CD4-positive, alpha-beta T cell (primary cell): ENCODE measurements around the gene ALKBH3. TPM values are rescaled to one million over a fixed set of nuclear protein-coding genes. Genes with fewer than 3 reads are reported as not detected.

Experiments
- ATAC-seq: fragments of 200-7000 bp; cut with Tn5 transposase; one replicate; pipeline ENCODE4 v1.10.0; 2022; ENCODE audit warnings: mild to moderate bottlenecking; ENCODE audit not compliant: poor library complexity
- CTCF ChIA-PET: fragments of 350-600 bp; sonication (Branson Sonifier 250); formaldehyde crosslinking; loops from one replicate; lab custom pipeline; 2021; ENCODE audit warnings: antibody characterized with exemption, inconsistent platforms; lab: Charles Lee
- POLR2A ChIA-PET: fragments of 350-600 bp; sonication (Branson Sonifier 250); formaldehyde crosslinking; loops from one replicate; lab custom pipeline; 2021; ENCODE audit warnings: antibody characterized with exemption, inconsistent platforms; lab: Charles Lee
- DNase-seq, 14 experiments: peaks; one replicate each; pipeline ENCODE4 v3.0.0-alpha.2; 2013 to 2020; ENCODE audit warnings: mixed read lengths in 2 of 14
- H3K27ac ChIP-seq, 2 donors: one replicate each; pipeline versions ENCODE4 v1.5.1 to v1.7.0; 2013; ENCODE audit warnings: low read length in 2 of 2, low read depth in 1 of 2, mild to moderate bottlenecking in 1 of 2
- H3K27me3 ChIP-seq, 2 experiments: 1 replicate in 1 of 2; 2 replicates in 1 of 2; pipeline versions ENCODE4 v1.6.1 to v1.7.0; 2013; ENCODE audit warnings: low read length in 2 of 2, control low read depth in 1 of 2, mild to moderate bottlenecking in 1 of 2, moderate library complexity in 1 of 2; ENCODE audit not compliant: insufficient read depth in 2 of 2, control insufficient read depth in 1 of 2
- H3K36me3 ChIP-seq: one replicate; pipeline ENCODE4 v1.6.1; 2013; ENCODE audit warnings: low read length, control low read depth; ENCODE audit not compliant: insufficient read depth
- H3K4me1 ChIP-seq: one replicate; pipeline ENCODE4 v1.6.1; 2013; ENCODE audit warnings: low read length, control low read depth; ENCODE audit not compliant: insufficient read depth
- H3K4me3 ChIP-seq: one replicate; pipeline ENCODE4 v1.5.1; 2013; ENCODE audit warnings: mild to moderate bottlenecking, low read length, moderate library complexity
- H3K9me3 ChIP-seq, 2 experiments: 1 replicate in 1 of 2; 2 replicates in 1 of 2; pipeline versions ENCODE4 v1.6.1 to v1.7.0; 2013; ENCODE audit warnings: low read length in 2 of 2, mild to moderate bottlenecking in 2 of 2, control low read depth in 1 of 2, moderate library complexity in 1 of 2; ENCODE audit not compliant: control insufficient read depth in 1 of 2, insufficient read depth in 1 of 2
- H3K27ac Mint-ChIP-seq: one replicate; pipeline ENCODE4 v1.8.0; 2020; ENCODE audit warnings: mixed read lengths
- H3K27me3 Mint-ChIP-seq: one replicate; pipeline ENCODE4 v1.8.0; 2021; ENCODE audit warnings: mixed read lengths
- H3K36me3 Mint-ChIP-seq: one replicate; pipeline ENCODE4 v1.8.0; 2021; ENCODE audit warnings: low read depth, mixed read lengths
- H3K4me1 Mint-ChIP-seq: one replicate; pipeline ENCODE4 v1.8.0; 2021; ENCODE audit warnings: low read depth, mixed read lengths
- H3K4me3 Mint-ChIP-seq: one replicate; pipeline ENCODE4 v1.8.0; 2020; ENCODE audit warnings: mild to moderate bottlenecking, mixed read lengths
- H3K9me3 Mint-ChIP-seq: one replicate; pipeline ENCODE4 v1.8.0; 2020; ENCODE audit warnings: mixed read lengths
- intact Hi-C, 2 experiments: fragments of 100-400 bp; cut with DNase I in 1 of 2; cut with micrococcal nuclease in 1 of 2; formaldehyde crosslinking; loops; one replicate each; pipeline versions ENCODE4 v1.15.1 to v1.9.0; 2023 to 2025; cut with DNase I, micrococcal nuclease
- total RNA-seq, 174 experiments: library from RNA in 2 of 174; stranded (reverse) in 2 of 174; gene quantifications; one replicate each; pipeline ENCODE4 v1.2.3 and lab custom pipeline; 2021 to 2026
- TF ChIP-seq, protein P1 (sequence below): fragments of 200-600 bp; IDR thresholded peaks from one replicate; pipeline ENCODE4 v1.8.0; 2022; ENCODE audit warnings: antibody characterized with exemption, mild to moderate bottlenecking

ALKBH3 gene
- total RNA-seq, 2 experiments from 2014 or later: 16.7 to 17.2 TPM

DNA sequence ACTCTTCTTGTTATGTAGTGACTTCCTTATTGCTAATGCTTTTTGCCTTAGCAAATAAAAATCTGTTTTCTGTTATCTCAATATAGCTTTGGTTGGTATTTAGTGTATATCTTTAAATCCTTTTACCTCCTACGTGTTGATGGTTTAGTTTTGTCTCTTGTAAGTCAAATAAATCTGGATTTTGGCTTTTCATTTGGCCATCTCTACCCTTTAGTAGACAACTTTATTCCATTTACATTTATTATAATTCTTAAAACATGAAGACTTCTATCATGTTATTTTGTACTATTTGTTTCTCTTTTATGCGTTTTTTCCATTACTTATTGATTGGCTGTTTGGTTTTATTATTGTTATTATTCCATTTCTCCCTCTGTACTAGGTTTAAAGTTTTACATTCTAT is 19.5 kb upstream of the ALKBH3 start:
- no peak for DNase-seq
- H3K4me1 ChIP-seq: no peaks in the 10 kb centered on the region
- Mint-ChIP-seq H3K27me3 (peaks cover 4% of the 10 kb centered on the region), H3K4me1 (no peaks in the 10 kb centered on the region), H3K9me3 (peaks cover 6% of the 10 kb centered on the region), H3K27ac (no peak overlapping the region), H3K4me3 (no peak overlapping the region), H3K36me3 (peaks cover 4% of the 10 kb centered on the region)
- H3K27ac ChIP-seq: no peak overlapping the region
- intact Hi-C loops: no loop called here
- ChIA-PET CTCF (no interaction called here), POLR2A (no interaction called here)
- H3K4me3 ChIP-seq: no peak overlapping the region
- peaks cover 0 to 3% of the 10 kb centered on the region in 2 experiments for H3K27me3 ChIP-seq
- no peak for ATAC-seq
- H3K36me3 ChIP-seq: no peaks in the 10 kb centered on the region
- TF ChIP-seq, protein P1, sequence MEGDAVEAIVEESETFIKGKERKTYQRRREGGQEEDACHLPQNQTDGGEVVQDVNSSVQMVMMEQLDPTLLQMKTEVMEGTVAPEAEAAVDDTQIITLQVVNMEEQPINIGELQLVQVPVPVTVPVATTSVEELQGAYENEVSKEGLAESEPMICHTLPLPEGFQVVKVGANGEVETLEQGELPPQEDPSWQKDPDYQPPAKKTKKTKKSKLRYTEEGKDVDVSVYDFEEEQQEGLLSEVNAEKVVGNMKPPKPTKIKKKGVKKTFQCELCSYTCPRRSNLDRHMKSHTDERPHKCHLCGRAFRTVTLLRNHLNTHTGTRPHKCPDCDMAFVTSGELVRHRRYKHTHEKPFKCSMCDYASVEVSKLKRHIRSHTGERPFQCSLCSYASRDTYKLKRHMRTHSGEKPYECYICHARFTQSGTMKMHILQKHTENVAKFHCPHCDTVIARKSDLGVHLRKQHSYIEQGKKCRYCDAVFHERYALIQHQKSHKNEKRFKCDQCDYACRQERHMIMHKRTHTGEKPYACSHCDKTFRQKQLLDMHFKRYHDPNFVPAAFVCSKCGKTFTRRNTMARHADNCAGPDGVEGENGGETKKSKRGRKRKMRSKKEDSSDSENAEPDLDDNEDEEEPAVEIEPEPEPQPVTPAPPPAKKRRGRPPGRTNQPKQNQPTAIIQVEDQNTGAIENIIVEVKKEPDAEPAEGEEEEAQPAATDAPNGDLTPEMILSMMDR: no peak
- peaks cover 0 to 7% of the 10 kb centered on the region in 2 experiments for H3K9me3 ChIP-seq

DNA sequence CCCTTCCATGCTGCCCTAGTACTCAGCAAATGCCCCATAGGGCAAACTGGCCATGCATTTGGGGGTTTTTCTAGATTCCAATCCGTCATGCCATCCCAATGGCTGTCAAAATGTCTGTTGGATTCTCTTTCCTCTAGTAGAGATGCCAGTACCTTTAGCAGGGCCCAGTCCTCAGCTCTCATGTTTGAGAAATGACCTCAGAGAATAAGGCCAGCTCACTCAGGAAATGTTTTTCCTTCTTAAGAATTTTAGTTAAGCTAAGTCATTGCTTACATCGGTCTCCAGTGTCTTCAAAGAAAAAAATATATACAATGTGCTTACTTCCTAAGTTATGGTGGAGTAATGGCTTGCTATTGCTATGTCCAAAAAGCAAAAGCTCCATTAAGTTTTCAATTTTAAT is 14.1 kb upstream of the ALKBH3 start:
- H3K4me1 Mint-ChIP-seq: peaks cover 11% of the 10 kb centered on the region
- H3K27me3 Mint-ChIP-seq: peaks cover 18% of the 10 kb centered on the region
- no peak overlapping the region for H3K27ac Mint-ChIP-seq
- ChIA-PET POLR2A (no interaction called here), CTCF (no interaction called here)
- H3K9me3 Mint-ChIP-seq: peaks cover 2% of the 10 kb centered on the region
- Histone ChIP-seq H3K27ac (no peak overlapping the region), H3K27me3 (peaks cover 7 to 8% of the 10 kb centered on the region in 2 experiments), H3K36me3 (no peaks in the 10 kb centered on the region), H3K9me3 (no peaks in the 10 kb centered on the region), H3K4me3 (no peak overlapping the region), H3K4me1 (peaks cover 13% of the 10 kb centered on the region)
- TF ChIP-seq, protein P1: no peak
- H3K36me3 Mint-ChIP-seq: no peaks in the 10 kb centered on the region
- intact Hi-C loops: no loop called here
- no peak for DNase-seq
- no peak for ATAC-seq
- H3K4me3 Mint-ChIP-seq: no peak overlapping the region

DNA sequence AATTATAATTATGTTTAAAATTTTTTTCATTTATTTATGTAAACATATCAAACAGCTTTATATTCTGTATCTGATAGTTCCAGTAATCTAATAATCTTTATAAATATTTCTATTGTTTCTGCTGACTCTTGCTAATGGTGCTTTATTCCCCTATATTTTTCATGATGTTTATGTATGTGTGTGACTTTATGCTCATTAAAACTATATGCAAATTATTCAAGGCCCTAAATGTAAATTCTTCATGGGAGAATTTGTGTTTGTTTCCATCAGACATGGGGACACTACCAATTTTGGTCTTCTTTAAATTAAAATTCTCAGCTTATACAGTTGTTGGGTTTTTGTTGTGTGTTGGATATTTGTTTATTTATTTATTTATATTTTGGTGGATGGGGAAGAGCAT is 13.7 kb upstream of the ALKBH3 start:
- Mint-ChIP-seq H3K4me3 (no peak overlapping the region), H3K4me1 (peaks cover 11% of the 10 kb centered on the region), H3K27ac (no peak overlapping the region), H3K9me3 (peaks cover 2% of the 10 kb centered on the region), H3K27me3 (peaks cover 21% of the 10 kb centered on the region), H3K36me3 (no peaks in the 10 kb centered on the region)
- DNase-seq: no peak
- Histone ChIP-seq H3K4me1 (peaks cover 13% of the 10 kb centered on the region), H3K36me3 (no peaks in the 10 kb centered on the region), H3K27me3 (peaks cover 8 to 10% of the 10 kb centered on the region in 2 experiments), H3K4me3 (no peak overlapping the region), H3K27ac (no peak overlapping the region), H3K9me3 (no peaks in the 10 kb centered on the region)
- no peak for ATAC-seq
- TF ChIP-seq, protein P1: no peak
- POLR2A ChIA-PET: no interaction called here
- intact Hi-C loops: no loop called here
- CTCF ChIA-PET: interaction anchor here (1.0 kb wide), 1 partner anchor 23 kb away, joined by 4 read pairs; no protein-coding TSS in a partner anchor
